Measurements from ENCODE around the gene ISM1. TPM values are rescaled to one million over a fixed set of nuclear protein-coding genes. Genes with fewer than 3 reads are reported as not detected.

ISM1 gene
- total and polyA plus RNA-seq, 8 donors = 0.52 to 5.6 (median 1.7) TPM

- H3K4me1 ChIP-seq = peaks cover 0 to 5% (median 0%) of the 10 kb centered on the region in 3 donors
- intact Hi-C loops (cut with DNase I) = no loop called here
- ATAC-seq (peak in 2 of 4 donors; percentile 40 to 44), FAIRE-seq (no peak), DNase-seq (no peak)
- H3K27me3 ChIP-seq = no peaks in the 10 kb centered on the region
- H3K4me3 ChIP-seq = no peak overlapping the region
- H3K36me3 ChIP-seq = no peaks in the 10 kb centered on the region
- H3K27ac ChIP-seq = no peak overlapping the region
- TF ChIP-seq CTCF (IDR thresholded peaks at IDR 0.05) = no peak
- 72 to 79% methylated on average over 2 of the region's 2 CpGs for WGBS, 2 donors
- H3K9me3 ChIP-seq = no peaks in the 10 kb centered on the region
These were observed 22.8 kb downstream of the ISM1 start for GRCh38 chr20:13243826-13244376.

GRCh38 chr20:13245250-13245723 is 24.2 kb downstream of the ISM1 start:
- no peaks in the 10 kb centered on the region for H3K36me3 ChIP-seq
- ATAC-seq = no peak
- DNase-seq = no peak
- 79 to 83% methylated on average over 2 of the region's 2 CpGs for WGBS, 2 donors
- no peaks in the 10 kb centered on the region for H3K27me3 ChIP-seq
- intact Hi-C loops (cut with DNase I) = no loop called here
- H3K4me3 ChIP-seq = no peak overlapping the region
- no peak for FAIRE-seq
- no peak for TF ChIP-seq CTCF (IDR thresholded peaks at IDR 0.05)
- no peak overlapping the region for H3K27ac ChIP-seq
- H3K4me1 ChIP-seq = peaks cover 0 to 5% (median 0%) of the 10 kb centered on the region in 3 donors
- H3K9me3 ChIP-seq = no peaks in the 10 kb centered on the region

GRCh38 chr20:13249118-13249797 is 28.2 kb downstream of the ISM1 start:
- H3K27ac ChIP-seq = no peak overlapping the region
- no peak for FAIRE-seq
- no peak for TF ChIP-seq CTCF (IDR thresholded peaks at IDR 0.05)

GRCh38 chr20:13249798-13250170 is 28.7 kb downstream of the ISM1 start:
- Histone ChIP-seq H3K4me1 (no peaks in the 10 kb centered on the region), H3K36me3 (no peaks in the 10 kb centered on the region), H3K27me3 (no peaks in the 10 kb centered on the region), H3K9me3 (no peaks in the 10 kb centered on the region), H3K4me3 (no peak overlapping the region), H3K27ac (no peak overlapping the region)
- ATAC-seq = no peak
- no peak for TF ChIP-seq CTCF (IDR thresholded peaks at IDR 0.05)
- 49 to 71% methylated on average over 4 of the region's 4 CpGs for WGBS, 2 donors
- intact Hi-C loops (cut with DNase I) = no loop called here
- no peak for FAIRE-seq
- no peak for DNase-seq

More at GRCh38 chr20:13249118-13249797, 28.2 kb downstream of the ISM1 start:
- Histone ChIP-seq H3K9me3 (no peaks in the 10 kb centered on the region), H3K36me3 (no peaks in the 10 kb centered on the region), H3K27me3 (no peaks in the 10 kb centered on the region), H3K4me3 (no peak overlapping the region), H3K4me1 (no peaks in the 10 kb centered on the region)
- ATAC-seq (no peak), DNase-seq (no peak)
- intact Hi-C loops (cut with DNase I) = no loop called here
- 80 to 82% methylated on average over 13 of the region's 13 CpGs for WGBS, 2 donors

GRCh38 chr20:13250251-13250650 is 29.2 kb downstream of the ISM1 start:
- Histone ChIP-seq H3K9me3 (no peaks in the 10 kb centered on the region), H3K4me1 (no peaks in the 10 kb centered on the region), H3K27ac (no peak overlapping the region), H3K36me3 (no peaks in the 10 kb centered on the region), H3K4me3 (no peak overlapping the region), H3K27me3 (no peaks in the 10 kb centered on the region)
- 33 to 37% methylated on average over 6 of the region's 6 CpGs for WGBS, 2 donors
- no peak for TF ChIP-seq CTCF (IDR thresholded peaks at IDR 0.05)
- intact Hi-C loops (cut with DNase I) = no loop called here
- DNase-seq (peak in 2 of 6 donors; percentile 35 to 52), FAIRE-seq (no peak), ATAC-seq (peak; percentile 48 to 88 (median 67))

Measured in pancreas (tissue), 10 donors.